ENCODE measurements around the gene RTP3. TPM values are rescaled to one million over a fixed set of nuclear protein-coding genes. Genes with fewer than 3 reads are reported as not detected.

Gene RTP3
- total RNA-seq, 1 donor from 2014 or later: not detected

GRCh38 chr3:46506526-46506925 is 8.8 kb downstream of the RTP3 start:
- Histone ChIP-seq H3K27ac (no peak overlapping the region), H3K4me3 (no peak overlapping the region), H3K27me3 (no peaks in the 10 kb centered on the region), H3K9me3 (no peaks in the 10 kb centered on the region), H3K36me3 (no peaks in the 10 kb centered on the region), H3K4me1 (no peaks in the 10 kb centered on the region)
- TF ChIP-seq CTCF (IDR thresholded peaks at IDR 0.05): no peak
- intact Hi-C loops (cut with DNase I): no loop called here
- no peak for DNase-seq (ENCODE audit: low spot score in 2 of 2)

DNA sequence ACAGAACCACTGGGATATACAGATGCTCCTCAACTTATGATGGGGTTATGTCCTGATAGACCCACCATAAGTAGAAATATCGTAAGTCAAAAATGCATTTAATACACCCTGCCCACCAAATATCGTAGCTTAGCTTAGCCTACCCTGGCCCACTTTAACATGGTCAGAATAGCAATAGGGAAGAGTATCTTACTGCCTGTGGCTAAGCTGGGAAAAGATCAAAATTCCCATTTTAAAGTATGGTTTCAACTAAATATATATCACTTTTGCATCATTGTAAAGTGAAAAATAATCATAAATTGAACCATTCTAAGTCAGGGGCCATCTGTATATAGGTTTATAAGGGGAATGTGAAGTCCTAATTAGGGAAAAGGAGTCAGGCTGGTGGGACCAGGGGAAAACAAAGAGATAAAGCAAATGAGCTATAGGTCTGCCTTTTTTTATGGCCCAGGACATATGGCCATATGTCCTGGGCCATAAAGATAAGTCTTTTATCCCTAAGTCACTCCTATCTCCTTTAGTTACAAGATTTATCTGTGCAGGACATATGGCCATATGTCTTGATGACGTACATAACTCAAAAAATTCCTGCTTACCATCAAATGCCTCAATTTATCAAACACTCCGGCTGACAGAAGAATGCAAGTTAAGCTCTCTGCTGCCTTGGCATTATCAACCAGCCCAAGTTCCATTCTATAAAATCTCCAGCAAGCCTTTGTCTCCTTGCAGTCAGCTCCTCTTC is 11.2 kb downstream of the RTP3 start:
- no peak for TF ChIP-seq CTCF (IDR thresholded peaks at IDR 0.05)
- no peak for DNase-seq (ENCODE audit: low spot score in 2 of 2)
- Histone ChIP-seq H3K27ac (no peak overlapping the region), H3K4me1 (no peaks in the 10 kb centered on the region), H3K9me3 (no peaks in the 10 kb centered on the region), H3K4me3 (no peak overlapping the region), H3K36me3 (no peaks in the 10 kb centered on the region), H3K27me3 (no peaks in the 10 kb centered on the region)
- intact Hi-C loops (cut with DNase I): no loop called here

GRCh38 chr3:46509661-46510187 is 11.9 kb downstream of the RTP3 start:
- no peak for TF ChIP-seq CTCF (IDR thresholded peaks at IDR 0.05)
- intact Hi-C loops (cut with DNase I): no loop called here
- no peak overlapping the region for H3K27ac ChIP-seq

DNA sequence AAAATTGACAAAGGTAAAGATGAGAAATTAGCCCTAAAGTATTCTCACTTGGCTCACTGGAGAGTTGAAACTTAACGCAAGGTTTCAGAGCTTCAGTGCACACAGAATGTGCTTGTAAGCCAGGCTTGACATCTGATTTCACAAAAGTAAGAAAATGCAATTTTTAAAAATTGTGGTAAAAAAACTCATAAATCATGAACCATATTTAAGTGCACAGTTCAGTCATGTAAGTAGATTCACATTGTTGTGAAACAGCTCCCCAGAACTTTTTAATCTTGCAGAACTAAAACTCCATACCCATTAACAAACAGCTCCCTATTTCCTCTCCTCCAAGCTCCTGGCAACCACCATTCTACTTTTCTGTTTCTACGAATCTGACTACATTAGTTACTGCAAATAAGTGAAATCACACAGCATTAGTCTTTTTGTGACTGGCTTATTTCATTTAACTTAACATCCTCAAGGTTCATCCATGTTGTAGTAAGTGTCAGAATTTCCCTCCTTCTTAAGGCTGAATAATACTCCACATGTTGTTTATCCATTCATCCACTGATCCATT is 14.5 kb downstream of the RTP3 start:
- no peak overlapping the region for H3K4me3 ChIP-seq
- intact Hi-C loops (cut with DNase I): no loop called here
- no peak overlapping the region for H3K27ac ChIP-seq

More at GRCh38 chr3:46509661-46510187, 11.9 kb downstream of the RTP3 start:
- Histone ChIP-seq H3K4me1 (no peaks in the 10 kb centered on the region), H3K9me3 (no peaks in the 10 kb centered on the region), H3K36me3 (no peaks in the 10 kb centered on the region), H3K27me3 (no peaks in the 10 kb centered on the region), H3K4me3 (no peak overlapping the region)
- DNase-seq (ENCODE audit: low spot score in 2 of 2): no peak

GRCh38 chr3:46516521-46516920 is 18.7 kb downstream of the RTP3 start:
- no peak overlapping the region for H3K27ac ChIP-seq
- TF ChIP-seq CTCF (IDR thresholded peaks at IDR 0.05): no peak
- no peak for DNase-seq (ENCODE audit: low spot score in 2 of 2)
- no peaks in the 10 kb centered on the region for H3K9me3 ChIP-seq
- H3K4me3 ChIP-seq: no peak overlapping the region
- H3K4me1 ChIP-seq: no peaks in the 10 kb centered on the region
- intact Hi-C loops (cut with DNase I): no loop called here
- H3K36me3 ChIP-seq: no peaks in the 10 kb centered on the region
- H3K27me3 ChIP-seq: no peaks in the 10 kb centered on the region

More for the DNA sequence above, 14.5 kb downstream of the RTP3 start:
- DNase-seq (ENCODE audit: low spot score in 2 of 2): no peak
- TF ChIP-seq CTCF (IDR thresholded peaks at IDR 0.05): no peak
- no peaks in the 10 kb centered on the region for H3K27me3 ChIP-seq
- H3K36me3 ChIP-seq: no peaks in the 10 kb centered on the region
- H3K9me3 ChIP-seq: no peaks in the 10 kb centered on the region
- H3K4me1 ChIP-seq: no peaks in the 10 kb centered on the region

Data from ascending aorta (tissue), 2 donors.